Hematopoietic multipotent progenitor cell treated with erythropoietin and hydrocortisone succinate and interleukin-3 and kit ligand, for 15 days (in vitro differentiated cells): Measurements from ENCODE around the gene GJA9.
"Not testable (repeated sequence)": the region's sequence is repeated elsewhere in the genome, so short reads cannot be mapped to it uniquely, and the experiment has no call there.

Source experiments
- DNase-seq: peaks from one replicate; pipeline ENCODE4 v3.0.0-alpha.2; 2015; ENCODE audit warnings: low spot score

Gene GJA9

DNA sequence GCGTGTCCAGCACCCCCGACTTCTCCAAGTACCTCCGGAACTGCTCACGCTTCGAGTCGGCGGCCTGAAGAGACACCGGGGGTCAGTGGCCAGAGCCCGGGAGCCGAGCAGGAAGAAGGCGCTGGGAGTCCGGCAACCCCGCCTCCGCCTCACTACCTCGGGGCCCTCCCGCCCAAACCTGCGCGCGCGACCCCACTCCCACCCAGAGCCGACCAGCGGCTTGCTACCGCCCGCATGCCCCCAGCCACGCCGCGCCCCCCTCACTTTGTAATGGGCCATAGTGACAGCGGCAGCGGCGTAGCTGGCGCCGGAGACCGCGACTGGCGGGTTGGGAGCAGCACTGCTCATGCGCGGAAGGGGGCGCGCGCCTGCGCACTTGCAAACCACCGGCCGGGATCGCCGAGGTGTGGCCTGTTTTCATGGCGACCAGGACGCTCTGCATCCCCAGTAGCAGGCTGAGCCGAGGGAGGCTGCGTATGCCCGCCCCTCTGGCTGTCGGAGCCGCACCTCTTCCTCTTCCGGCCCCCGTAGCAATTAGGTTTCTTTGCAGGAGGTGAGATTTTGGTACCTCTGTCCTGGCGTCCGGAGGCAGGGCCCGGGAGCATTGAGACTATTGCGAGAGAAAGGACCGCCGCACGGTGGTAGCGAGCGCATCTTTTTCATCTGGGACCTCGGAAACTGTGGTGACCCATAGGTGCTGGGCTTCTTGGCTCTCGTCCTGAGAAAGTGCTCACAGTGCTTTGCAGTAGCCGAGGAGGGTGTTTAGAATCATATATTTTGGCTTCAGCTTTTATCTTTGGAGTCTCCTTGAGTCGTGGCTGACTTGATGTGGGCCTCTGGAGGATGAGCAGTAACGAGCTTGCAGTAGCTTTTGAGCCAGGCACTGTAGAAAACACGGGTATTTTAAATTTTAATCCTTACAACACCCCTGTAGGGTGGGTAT lies 8.1 kb downstream of the GJA9 start, which contains the start of gene MYCBP:
Gene MYCBP (minus strand): TSS at position 322 of the 943 bp plus-strand sequence. CDS start 43 bp downstream, at position 279.
- DNase-seq = peak; percentile 96

DNA sequence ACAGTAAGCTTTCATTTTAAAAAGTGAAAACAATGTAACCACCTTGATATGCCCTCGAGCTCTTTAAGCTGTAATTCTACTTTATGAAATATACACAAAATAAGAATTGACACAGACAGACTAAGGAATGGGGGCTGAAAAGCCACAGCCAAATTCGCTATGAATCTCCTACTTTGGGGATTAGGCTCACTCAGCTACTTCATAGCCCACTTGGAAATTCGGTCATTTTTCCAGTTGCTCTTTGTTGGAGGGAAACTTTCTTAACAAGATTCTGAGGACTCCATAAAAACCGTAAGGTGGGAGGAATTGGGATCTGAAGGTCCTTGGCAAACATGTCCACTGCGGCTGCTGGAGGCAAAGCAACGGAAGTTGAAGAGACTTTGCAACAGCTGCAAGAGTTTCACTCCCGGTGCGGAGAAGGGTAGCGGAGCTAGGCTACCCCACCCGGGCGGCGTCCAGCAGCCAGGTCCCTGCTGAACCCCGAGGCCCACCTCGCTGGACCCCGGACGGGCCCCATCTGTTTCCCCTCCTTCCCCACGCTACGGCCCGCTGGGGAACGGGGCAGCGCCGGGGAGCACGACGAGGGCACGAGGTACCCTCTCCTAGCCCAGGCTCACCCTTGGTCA lies 8.9 kb downstream of the GJA9 start:
- DNase-seq = peak; percentile 33

DNA sequence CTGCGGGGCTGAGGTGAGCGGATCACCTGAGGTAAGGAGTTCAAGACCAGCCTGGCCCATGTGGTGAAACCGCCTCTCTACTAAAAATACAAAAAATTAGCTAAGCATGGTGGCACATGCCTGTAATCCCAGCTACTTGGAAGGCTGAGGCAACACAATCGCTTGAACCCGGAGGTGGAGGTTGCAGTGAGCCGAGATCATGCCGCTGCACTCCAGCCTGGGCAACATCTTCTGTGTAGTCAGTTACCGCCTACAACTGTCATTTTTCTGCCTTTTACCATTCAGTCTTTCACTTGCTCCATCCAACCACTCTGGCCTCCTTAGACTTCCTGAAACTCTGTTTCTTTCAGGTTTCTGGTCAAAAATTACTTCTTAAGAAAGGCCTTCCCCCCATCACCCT lies 10.4 kb downstream of the GJA9 start:
- no peak for DNase-seq

DNA sequence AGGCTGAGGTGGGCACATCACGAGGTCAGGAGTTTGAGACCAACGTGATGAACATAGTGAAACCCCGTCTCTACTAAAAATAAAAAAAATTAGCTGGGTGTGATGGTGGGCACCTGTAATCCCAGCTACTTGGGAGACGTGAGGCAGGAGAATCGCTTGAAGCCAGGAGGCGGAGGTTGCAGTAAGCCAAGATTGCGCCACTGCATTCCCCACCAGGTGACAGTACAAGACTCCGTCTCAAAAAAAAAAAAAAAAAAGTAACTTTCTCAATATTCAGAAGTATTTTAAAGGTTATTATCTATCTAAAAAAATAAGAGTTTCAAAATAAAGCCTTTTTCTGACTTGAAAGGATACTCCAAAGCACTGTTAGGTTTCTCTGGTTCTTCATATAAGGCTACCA lies 14.2 kb downstream of the GJA9 start:
- DNase-seq = no peak

DNA sequence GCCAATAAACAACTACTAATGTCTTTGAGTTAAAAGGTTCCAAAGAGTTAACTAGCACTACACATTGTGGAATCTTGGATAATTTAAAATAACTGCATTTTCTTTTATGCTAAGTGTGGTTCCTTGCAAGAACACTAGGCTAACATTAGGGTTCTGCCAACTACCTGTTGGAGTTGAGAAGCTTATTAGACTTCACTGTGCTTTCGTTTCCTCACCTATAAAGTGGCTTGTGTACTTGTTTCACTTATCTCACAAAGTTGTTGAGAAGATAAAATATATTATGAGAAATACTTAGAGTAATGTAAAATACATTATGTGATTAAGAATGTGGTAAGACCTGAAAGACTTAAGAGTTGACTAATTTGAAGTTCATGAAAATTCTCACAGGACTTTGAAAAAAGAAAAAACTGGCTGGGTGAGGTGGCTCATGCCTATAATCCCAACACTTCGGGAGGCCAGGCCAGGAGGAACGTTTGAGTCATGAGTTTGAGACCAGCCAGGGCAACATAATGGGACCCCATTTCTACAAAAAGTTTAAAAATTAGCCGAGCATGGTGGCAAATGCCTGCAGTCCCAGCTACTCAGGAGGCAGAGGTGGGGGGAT lies 16.2 kb downstream of the GJA9 start:
- no peak for DNase-seq

DNA sequence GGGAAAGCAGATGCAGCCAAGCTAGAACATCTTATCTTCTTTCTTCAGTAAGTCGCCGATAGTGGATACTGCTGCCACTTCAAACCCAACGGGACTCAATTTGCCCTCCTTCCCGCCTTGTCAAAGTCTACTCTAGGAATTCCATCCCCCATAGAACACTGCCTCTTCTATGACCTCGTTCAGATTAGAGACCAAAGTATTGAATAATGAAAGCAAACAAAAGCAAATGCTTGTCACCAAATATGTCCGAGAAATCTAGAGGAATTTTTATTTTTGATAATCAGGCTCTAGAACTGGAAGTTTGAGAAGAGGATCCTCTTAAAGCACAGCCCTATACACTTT lies 21.0 kb downstream of the GJA9 start:
- DNase-seq = peak; percentile 34

DNA sequence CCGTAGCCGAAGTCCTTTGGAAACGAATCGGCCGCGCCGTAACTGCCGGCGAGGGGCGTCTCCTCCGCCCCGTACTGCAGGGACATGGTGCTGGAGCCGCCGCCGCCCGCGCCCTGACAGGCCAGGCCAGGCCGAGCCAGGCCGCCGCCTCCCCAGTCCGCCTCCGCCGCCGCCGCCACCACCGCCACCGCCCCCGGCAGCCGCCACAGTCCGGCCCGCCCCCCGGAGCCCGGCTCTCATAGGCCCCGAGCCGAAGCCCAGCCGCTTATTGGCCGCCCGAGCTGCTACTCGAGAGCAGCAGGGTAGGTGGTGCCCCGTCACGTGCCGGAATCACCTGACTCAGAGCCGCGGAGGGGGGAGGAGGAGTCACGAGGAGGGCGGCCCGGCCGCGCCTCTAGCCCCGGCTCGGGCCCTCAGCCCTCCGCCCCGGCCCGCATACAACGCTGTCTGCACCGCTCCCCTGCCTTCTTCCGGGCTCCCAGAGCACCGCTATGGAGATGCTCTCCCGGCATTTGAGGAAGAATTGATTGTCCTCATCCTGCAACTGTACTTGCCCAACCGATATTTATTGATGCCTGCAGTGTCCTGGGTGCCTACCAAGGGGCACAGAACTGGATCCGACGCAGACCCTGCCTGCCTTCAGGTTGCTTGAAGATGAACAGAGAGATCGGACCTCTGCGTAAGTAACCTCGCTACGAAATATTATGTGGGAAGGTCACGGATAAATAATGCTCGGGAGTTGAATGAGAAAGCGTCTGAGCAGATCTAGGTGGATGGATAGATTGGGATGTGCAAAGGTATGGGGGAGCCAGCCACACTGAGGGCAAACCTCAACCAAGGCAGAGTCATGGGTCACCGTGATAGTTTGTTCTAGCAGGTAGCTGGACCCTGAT lies 21.6 kb downstream of the GJA9 start, which contains the start of gene RRAGC:
Gene RRAGC (minus strand): TSS at position 212 of the 893 bp plus-strand sequence. CDS start 126 bp downstream, at position 86.
- DNase-seq = peak; percentile 98

DNA sequence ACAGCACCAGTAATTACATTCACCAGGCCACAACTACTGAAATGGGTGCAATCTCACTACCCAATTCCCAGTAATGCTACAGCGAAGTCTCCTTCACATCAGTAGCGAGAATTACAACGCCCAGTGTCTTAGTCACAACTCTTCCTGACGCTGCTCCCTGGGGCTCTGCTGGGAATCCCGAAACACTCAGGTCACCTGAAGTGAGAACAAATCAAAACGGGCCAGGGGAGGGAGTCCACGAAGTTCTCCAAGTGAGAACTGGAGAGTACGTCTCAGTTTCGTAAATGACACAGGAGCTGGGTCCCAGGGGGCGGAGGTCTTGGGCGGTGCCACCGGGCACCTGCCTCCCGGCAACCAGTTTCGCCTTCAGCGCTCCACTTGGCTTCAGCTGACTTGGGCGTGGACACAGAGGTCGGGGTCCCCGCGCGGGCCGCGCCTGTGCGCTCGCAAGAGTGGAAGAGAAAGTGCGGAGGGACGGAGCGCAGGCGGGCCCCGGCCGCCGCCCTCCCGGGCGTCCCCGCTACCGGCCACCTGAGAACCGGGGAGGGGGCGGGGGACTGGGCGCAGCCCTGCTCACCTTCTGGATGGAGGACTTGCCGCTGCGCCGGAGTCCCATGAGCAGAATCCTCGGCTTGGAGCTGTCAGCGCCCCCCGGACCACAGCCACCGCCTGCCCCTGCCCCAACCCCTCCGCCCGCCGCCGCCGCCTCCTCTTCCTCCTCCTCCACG lies 22.4 kb downstream of the GJA9 start:
- DNase-seq = peak; percentile 62

GRCh38 chr1:38852780-38853179 lies 28.6 kb downstream of the GJA9 start:
- no peak for DNase-seq

DNA sequence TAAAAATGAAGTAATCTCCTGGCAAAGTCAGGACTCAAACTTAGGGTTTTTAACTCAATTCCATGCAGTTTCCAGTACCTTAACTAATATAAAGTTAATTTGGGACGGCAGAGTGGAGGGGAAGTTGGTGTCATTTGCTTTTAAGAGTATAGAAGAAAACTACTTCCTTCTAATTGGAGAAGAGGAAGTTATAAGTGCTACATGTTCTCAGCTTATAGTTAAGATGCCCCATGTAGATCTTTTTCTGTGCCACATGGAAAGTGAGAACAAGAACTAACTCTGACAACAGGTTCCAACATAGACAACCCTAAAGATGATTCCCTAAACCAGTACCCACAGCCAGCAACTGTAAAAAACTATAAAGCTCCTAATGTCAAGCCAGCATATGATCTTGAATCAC lies 33.3 kb downstream of the GJA9 start:
- DNase-seq = no peak

DNA sequence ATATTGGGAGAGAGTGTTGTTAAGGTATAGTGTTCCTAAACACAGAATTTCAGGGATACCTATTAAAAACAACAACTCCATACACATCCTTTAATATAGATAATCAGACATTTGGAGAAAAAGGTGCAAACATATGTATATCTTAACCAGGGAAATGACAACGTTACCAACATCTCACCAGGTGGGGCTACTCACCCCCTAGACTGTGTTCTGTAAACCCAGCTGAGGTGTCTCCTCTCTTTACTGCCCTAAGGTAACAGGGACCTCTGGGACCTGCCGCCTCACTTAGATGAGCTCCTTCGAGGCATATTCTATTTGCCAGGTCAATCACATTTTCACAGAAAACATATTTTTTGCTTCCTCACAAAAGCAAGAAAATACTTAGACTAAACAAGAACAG lies 35.2 kb downstream of the GJA9 start:
- DNase-seq = no peak

GRCh38 chr1:38845088-38845487 lies 36.3 kb downstream of the GJA9 start:
- DNase-seq = not testable (repeated sequence)

GRCh38 chr1:38840281-38840680 lies 41.1 kb downstream of the GJA9 start:
- DNase-seq = no peak

GRCh38 chr1:38839363-38839762 lies 42.0 kb downstream of the GJA9 start:
- no peak for DNase-seq

GRCh38 chr1:38836316-38836715 lies 45.1 kb downstream of the GJA9 start:
- DNase-seq = not testable (repeated sequence)

GRCh38 chr1:38834937-38835827 lies 46.2 kb downstream of the GJA9 start:
- DNase-seq = peak; percentile 85

GRCh38 chr1:38834221-38834782 lies 47.1 kb downstream of the GJA9 start:
- DNase-seq = no peak

DNA sequence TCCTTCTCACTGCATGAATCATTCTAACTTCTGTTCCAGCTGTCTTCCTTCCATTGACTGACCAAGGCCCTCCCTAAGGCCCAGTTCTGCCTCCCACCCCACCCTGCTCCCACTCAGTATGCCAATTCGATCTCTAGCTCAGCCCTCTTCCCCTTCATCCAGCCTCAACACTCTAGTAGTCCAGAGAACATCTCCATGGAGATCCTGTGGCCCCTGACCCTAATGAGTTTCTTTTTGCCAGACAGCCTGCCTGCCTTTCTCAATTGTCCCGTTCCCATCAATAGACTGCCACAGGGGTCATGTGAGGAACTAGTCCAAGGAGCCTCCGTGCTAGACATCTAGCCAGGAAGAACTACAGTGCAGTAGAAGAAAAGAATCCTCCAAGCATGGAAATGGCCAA lies 48.2 kb downstream of the GJA9 start:
- no peak for DNase-seq

DNA sequence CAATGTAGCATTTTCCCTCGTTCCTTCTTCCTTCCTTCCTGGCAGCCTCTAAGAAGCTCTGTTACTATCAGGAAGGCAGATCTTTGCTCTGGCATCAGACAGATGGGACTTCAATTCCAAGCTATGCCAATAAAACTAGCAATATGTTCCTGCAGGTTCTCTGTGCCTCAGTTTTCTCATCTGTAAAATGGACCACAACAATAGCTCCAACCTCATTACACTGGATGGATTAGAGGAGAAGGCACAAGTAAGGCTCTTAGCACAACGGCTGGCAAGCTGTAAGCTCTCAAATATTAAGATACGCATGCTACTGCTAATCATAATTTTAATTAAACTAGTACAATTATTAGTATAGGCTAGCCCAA lies 49.0 kb downstream of the GJA9 start:
- DNase-seq = no peak
